ENCODE results near the gene ZNF80. TPM values are rescaled to one million over a fixed set of nuclear protein-coding genes. Genes with fewer than 3 reads are reported as not detected.

Gene ZNF80
- total and polyA plus RNA-seq, 2 donors (not counting 3 experiments of a cell fraction or from before 2014, with no cell fraction given), result not detected

GRCh38 chr3:114213627-114214541, 23.5 kb downstream of the ZNF80 start:
- no peaks in the 10 kb centered on the region for H3K9me1 ChIP-seq (replicated peaks; ENCODE audit: control insufficient read depth, extremely low read depth, insufficient read depth, low read length)
- peak overlapping the region; percentile 64 for H3K9ac ChIP-seq (replicated peaks; ENCODE audit: extremely low read depth, insufficient read depth, low read length)
- peak; percentile 97 for FAIRE-seq
- H3K79me2 ChIP-seq (ENCODE audit: control insufficient read depth, insufficient read depth, low read length), result no peaks in the 10 kb centered on the region
- H2AFZ ChIP-seq (ENCODE audit: low read depth, low read length), result peak overlapping the region; percentile 35
- intact Hi-C loops (cut with micrococcal nuclease), result loop anchor here (1.0 to 10.0 kb wide), 4 partner anchors 9 to 1441 kb away; no protein-coding TSS in a partner anchor
- peak; percentile 25 for TF ChIP-seq JUN (IDR thresholded peaks at IDR 0.05; ENCODE audit: borderline replicate concordance, insufficient read depth, insufficient read length, low read depth)
- no peak for TF ChIP-seq POLR2A (IDR thresholded peaks at IDR 0.05; ENCODE audit: low read depth, low read length)
- no peak for TF ChIP-seq CTCF (IDR thresholded peaks at IDR 0.05; ENCODE audit: extremely low read depth in 1 of 2, insufficient read depth in 1 of 2, low read depth in 1 of 2, low read length in 2 of 2)
- TF ChIP-seq FOS (IDR thresholded peaks at IDR 0.05; ENCODE audit: borderline replicate concordance, insufficient read depth, low read length), result peak; percentile 81
- TF ChIP-seq POLR2AphosphoS5 (IDR thresholded peaks at IDR 0.05; ENCODE audit: insufficient read depth, low read depth, low read length), result peak; percentile 49
- TF ChIP-seq GATA2 (IDR thresholded peaks at IDR 0.05; ENCODE audit: insufficient read depth, insufficient read length, low read depth, low read length), result peak; percentile 97
- peak overlapping the region; percentile 70 for H3K27ac ChIP-seq (ENCODE audit: insufficient read depth, low read depth, low read length)
- ChIA-PET CTCF (interaction anchor here (0.6 to 3.3 kb wide), 14 partner anchors 9 to 371 kb away, joined by 3 to 15 read pairs (median 3); partner anchors contain the start of gene DRD3), POLR2A (interaction anchor here (0.7 kb wide), 1 partner anchor 142 kb away, joined by 4 read pairs; no protein-coding TSS in a partner anchor)
- no peaks in the 10 kb centered on the region for H4K20me1 ChIP-seq (replicated peaks; ENCODE audit: control insufficient read depth, extremely low read depth, insufficient read depth, low read length)
- dilution Hi-C loops (cut with MboI; ENCODE audit: extremely low pct_ligation_motif_present, low sequenced_read_pairs), result no loop called here
- peak overlapping the region; percentile 46 for H3K4me2 ChIP-seq (ENCODE audit: insufficient read depth, low read length)
- no peaks in the 10 kb centered on the region for H3K9me3 ChIP-seq (replicated peaks; ENCODE audit: control insufficient read depth, insufficient read depth, low read length)
- H3K4me3 ChIP-seq (replicated peaks in 1 of 3; ENCODE audit: insufficient read depth in 1 of 3, low read depth in 1 of 3, low read length in 3 of 3), result peak overlapping the region in 2 of 3 experiments; percentile 27 to 29
- BruUV-seq (replicated peaks), result TSS peak; percentile 79
- peak; percentile 82 for DNase-seq (ENCODE audit: low read depth, low spot score)
- peaks cover 47% of the 10 kb centered on the region for H3K4me1 ChIP-seq (ENCODE audit: control insufficient read depth, extremely low read depth, insufficient read depth, low read length)
- no peaks in the 10 kb centered on the region for H3K27me3 ChIP-seq (ENCODE audit: control insufficient read depth in 2 of 2, insufficient read depth in 2 of 2, low read length in 2 of 2)
- H3K36me3 ChIP-seq (ENCODE audit: control insufficient read depth in 2 of 2, extremely low read depth in 1 of 2, insufficient read depth in 2 of 2, low read length in 2 of 2), result no peaks in the 10 kb centered on the region

Data from endothelial cell of umbilical vein (primary cell).